Endothelial cell of umbilical vein (primary cell): Measurements from ENCODE around the gene DPP7.

Experiments
- POLR2AphosphoS5 ChIP-seq: IDR thresholded peaks from 2 replicates; pipeline ENCODE4 v1.6.1; 2012; ENCODE audit warnings: low read depth, mild to moderate bottlenecking, control low read depth, low read length, moderate library complexity; ENCODE audit not compliant: insufficient read depth
- TF ChIP-seq, protein P1 (sequence below), 2 donors: IDR thresholded peaks; 1 replicate in 1 of 2; 2 replicates in 1 of 2; pipeline ENCODE4 v1.5.1; 2011; ENCODE audit warnings: low read length in 2 of 2, mild to moderate bottlenecking in 2 of 2, moderate library complexity in 2 of 2, control low read depth in 1 of 2, inconsistent platforms in 1 of 2, low read depth in 1 of 2; ENCODE audit not compliant: insufficient read depth in 1 of 2; ENCODE audit errors: extremely low read depth in 1 of 2

DNA sequence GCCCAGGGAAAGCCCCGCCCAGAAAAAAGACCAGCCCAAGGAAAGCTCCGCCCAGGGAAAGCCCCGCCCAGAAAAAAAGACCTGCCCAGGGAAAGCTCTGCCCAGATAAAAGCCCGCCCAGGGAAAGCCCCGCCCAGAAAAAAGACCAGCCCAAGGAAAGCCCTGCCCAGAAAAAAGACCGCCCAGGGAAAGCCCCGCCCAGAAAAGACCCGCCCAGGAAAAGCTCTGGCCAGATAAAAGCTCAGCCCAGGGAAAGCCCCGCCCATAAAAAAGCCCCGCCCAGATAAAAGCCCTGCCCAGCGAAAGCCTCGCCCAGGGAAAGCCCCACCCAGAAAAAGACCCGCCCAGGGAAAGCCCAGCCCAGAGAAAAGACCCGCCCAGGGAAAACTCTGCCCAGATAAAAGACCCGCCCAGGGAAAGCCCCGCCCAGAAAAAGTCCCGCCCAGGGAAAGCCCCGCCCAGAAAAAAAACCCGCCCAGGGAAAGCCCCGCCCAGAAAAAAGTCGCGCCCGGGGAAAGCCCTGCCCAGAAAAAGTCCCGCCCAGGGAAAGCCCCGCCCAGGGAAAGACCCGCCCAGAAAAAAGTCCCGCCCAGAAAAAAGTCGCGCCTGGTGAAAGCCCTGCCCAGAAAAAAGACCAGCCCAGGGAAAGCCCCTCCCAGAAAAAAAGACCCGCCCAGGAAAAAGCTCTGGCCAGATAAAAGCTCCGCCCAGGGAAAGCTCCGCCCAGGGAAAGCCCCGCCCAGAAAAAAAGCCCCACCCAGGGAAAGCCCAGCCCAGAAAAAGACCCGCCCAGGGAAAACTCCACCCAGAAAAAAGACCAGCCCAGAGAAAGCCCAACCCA is 36.3 kb upstream of the DPP7 start:
- TF ChIP-seq, protein P1, sequence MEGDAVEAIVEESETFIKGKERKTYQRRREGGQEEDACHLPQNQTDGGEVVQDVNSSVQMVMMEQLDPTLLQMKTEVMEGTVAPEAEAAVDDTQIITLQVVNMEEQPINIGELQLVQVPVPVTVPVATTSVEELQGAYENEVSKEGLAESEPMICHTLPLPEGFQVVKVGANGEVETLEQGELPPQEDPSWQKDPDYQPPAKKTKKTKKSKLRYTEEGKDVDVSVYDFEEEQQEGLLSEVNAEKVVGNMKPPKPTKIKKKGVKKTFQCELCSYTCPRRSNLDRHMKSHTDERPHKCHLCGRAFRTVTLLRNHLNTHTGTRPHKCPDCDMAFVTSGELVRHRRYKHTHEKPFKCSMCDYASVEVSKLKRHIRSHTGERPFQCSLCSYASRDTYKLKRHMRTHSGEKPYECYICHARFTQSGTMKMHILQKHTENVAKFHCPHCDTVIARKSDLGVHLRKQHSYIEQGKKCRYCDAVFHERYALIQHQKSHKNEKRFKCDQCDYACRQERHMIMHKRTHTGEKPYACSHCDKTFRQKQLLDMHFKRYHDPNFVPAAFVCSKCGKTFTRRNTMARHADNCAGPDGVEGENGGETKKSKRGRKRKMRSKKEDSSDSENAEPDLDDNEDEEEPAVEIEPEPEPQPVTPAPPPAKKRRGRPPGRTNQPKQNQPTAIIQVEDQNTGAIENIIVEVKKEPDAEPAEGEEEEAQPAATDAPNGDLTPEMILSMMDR (IDR thresholded peaks at IDR 0.05; ENCODE audit: extremely low read depth in 1 of 2, insufficient read depth in 1 of 2, low read depth in 1 of 2, low read length in 2 of 2) = no peak
- TF ChIP-seq POLR2AphosphoS5 = no peak
